GM19193 (cell line): Measurements from ENCODE around the gene JUP.

ENCODE experiments used
- POLR2A ChIP-seq: IDR thresholded peaks from 4 replicates; pipeline ENCODE4 v1.6.1; 2011; ENCODE audit not compliant: insufficient read depth, insufficient read length; ENCODE audit errors: extremely low read depth

Gene JUP

DNA sequence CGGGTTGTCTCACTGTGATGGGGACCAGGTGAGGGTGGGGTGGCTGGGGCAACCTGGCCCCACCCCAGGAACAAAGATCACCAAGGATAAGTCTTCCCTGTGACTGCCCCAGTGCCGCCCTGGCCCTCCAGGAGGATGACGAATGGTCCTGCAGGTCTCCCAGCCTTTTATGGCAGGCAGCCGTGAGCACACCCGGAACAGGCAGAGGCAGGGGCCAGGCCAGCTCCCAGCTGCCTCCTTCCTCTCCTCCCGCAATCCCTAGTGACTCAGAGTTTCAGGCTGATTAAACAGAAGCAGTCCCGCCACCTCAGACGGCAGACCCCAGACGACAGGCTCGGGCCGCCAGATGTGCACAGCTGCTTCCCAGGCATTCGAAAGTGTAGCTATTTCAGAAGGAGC is 13.3 kb downstream of the JUP start:
- TF ChIP-seq POLR2A = no peak

DNA sequence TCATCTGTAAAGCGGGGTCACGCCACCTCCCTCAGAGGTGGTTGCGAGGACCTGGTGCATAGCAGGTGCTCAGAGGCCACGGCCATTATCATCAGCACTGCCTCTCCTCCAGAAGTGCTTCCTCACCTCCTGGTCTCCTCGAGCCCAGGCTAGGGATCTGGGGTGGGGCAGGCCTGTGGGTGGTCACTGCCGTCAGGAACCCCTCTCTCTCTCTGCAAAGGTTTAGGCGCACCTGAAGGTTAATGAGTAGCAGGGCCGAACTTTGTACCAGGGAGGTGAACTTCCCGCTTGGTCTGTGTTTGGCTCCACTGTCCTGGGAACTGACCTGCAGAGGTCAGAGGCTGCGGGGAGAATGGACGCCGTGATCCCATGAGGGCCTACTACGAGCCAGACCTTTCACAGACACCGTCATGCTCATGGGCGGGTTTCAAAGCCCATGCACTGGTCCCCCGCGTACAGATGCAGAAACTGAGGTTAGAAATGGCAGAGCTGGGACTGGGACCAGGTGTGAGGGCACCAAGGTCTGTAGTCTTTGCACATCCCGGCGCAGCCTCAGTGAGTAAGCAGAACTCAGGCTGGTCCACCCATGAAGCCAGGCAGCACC is 13.8 kb downstream of the JUP start:
- no peak for TF ChIP-seq POLR2A

DNA sequence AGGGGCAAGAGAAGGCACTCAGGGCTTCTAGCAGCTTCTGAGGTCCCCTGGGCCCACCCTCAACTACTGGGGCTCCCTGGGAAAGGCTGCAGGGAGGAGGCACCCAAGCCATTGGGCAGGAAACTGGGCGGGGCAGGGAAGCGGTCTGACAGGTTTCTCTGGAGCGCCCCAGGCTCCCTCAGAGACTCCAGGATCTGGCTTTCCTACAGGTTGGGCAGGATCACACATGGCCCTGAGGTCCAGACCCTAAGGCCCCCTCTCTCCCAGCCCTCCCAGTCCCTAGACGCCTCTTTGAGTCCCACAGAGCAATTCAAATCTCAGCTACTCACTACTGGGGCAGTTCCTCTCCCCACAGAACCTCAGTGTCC is 14.3 kb downstream of the JUP start:
- no peak for TF ChIP-seq POLR2A

DNA sequence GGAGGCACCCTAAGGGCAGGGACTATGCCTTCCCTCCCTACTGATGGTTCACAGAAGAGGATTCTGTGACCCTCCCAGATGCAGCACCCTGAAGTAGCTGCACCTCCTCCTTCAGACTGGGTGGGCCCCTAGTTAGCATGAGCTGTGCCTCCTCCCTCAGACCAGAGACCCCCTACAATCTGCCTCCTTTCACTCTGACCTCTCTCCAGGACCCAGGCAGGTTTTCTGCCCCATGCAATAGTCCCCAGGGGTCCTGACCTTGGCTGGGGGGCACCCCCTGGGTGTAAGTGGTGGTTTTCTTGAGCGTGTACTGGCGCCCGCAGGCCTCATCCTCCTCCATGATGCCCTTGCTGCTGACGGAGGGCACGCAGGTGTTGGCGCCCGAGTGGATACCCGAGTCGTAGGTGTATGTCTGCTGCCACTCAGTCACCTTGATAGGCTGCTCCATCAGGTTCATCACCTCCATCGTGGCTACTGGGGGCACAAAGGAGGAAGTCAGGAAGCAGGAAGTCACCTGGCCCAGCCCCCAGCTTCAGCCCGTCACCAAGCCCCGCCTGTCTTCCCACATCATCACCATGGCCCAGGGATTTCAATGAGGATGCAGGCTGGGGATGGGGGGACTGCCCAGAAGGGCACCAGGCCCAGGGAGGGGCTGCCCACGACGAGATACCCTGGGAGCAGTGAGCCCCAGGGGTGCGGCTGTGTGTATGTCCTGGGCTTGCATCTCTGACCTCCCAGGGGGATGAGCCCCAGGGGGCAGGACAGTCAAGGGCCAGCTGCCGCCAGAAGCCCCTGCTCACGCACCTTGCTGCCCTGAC is 14.9 kb downstream of the JUP start:
- TF ChIP-seq POLR2A = no peak

DNA sequence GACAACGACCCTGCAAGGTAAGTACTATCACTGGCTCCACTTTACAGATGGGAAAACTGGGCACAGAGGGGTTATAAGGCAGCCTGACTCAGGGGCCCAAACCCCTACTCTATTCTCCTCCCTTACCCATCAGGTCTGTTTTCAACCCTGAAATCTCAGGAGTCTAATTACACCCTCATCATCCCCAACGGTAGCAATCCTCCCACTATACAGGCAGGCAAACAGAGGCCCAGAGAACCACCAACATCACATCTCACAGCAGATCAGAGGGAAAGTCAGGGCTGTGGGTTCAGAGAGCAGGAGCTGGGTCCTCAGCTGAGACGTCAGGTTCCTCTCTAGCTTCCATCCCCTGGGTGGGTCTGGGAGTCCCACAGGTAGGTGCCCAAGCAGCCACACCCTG is 16.5 kb downstream of the JUP start:
- TF ChIP-seq POLR2A = no peak

DNA sequence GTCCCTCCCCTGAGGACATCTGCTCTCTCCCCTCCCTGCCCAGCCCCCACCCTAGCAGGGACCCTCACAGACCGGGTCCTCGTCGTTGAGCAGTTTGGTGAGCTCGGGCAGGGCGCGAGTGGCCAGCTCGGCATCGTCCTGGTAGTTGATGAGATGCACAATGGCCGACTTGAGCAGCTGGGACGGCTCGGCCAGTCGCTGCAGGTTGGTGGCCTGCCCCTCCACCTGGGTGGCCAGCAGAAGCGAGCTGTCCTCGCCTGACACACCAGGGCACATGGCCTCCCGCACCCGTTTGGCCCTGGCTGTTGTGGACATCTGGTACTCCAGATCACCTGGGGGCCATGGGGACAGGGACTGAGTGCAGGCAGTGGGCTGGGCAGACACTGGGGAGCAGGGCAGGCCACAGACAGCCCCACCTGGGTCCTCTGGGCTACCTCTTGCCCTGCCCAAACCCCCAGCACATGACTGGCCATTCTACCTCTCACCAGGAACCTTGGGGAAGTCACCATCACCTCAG is 17.1 kb downstream of the JUP start:
- no peak for TF ChIP-seq POLR2A

- no peak for TF ChIP-seq POLR2A
Observed at GRCh38 chr17:41768682-41769288, 17.7 kb downstream of the JUP start.

- TF ChIP-seq POLR2A = no peak
Observed at GRCh38 chr17:41767324-41768042, 19.0 kb downstream of the JUP start.

GRCh38 chr17:41766135-41766534 is 20.4 kb downstream of the JUP start:
- no peak for TF ChIP-seq POLR2A

GRCh38 chr17:41763327-41763726 is 23.2 kb downstream of the JUP start:
- TF ChIP-seq POLR2A = no peak

DNA sequence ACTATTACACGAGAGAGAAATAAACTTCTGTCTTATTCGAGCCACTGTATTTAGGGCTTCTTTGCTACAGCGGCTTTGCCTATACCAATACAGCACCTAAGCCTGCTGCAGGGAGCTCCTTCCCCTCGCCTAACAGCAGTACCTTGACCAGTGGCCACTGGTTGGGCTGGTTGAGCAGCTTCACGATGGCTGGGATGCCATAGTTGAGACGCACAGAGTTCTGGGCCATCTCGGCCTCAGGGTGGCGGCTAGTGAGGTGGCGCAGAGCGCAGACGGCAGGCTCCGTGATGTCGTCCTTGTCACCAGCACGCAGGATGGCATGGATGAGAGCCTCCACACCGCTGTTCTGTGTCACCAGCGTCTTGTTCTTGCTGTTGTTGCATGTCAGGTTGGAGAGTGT is 23.7 kb downstream of the JUP start:
- no peak for TF ChIP-seq POLR2A

DNA sequence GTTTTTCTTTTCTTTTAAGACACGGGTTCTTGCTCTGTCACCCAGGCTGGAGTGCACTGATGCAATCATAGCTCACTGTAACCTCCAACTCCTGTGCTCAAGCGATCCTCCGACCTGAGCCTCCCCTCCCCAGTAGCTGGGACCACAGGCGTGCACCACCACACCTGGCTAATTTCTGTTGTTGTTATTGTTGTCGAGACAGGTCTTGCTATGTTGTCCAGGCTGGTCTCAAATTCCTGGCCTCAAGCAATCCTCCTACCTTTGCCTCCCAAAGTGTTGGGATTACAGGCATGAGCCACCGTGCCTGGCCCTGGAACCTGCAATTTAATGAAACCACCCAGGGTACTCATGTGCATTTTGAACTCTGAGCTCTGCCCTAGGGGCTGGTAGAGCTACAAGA is 24.1 kb downstream of the JUP start:
- no peak for TF ChIP-seq POLR2A

DNA sequence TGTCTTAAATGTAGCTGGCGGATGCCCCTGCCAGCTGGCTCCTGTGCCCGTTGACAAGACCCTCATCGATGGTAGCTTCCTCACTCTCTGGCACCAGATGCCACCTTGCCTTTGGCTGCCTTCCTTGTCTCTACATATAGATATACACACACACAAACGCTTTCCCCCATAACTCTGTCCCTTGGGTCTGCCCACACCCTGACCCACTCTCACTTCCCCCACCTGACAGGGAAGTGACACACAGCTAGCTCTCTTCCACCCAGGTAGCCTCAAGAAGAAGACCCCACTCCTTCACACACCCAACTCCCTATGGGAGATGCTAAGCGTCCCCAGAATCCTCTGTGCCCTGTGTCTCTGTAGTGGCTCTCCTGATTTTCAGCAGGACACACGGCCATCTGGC is 25.6 kb downstream of the JUP start:
- no peak for TF ChIP-seq POLR2A

- TF ChIP-seq POLR2A = no peak
Observed at GRCh38 chr17:41758601-41759000, 27.9 kb downstream of the JUP start.

- TF ChIP-seq POLR2A = no peak
Observed at GRCh38 chr17:41754066-41754465, 32.4 kb downstream of the JUP start.
